Esophagus muscularis mucosa (tissue), 3 donors: ENCODE measurements around the gene SLC24A4.

Experiments
- CTCF ChIP-seq, 3 experiments: fragments of 200-600 bp in 2 of 3; fragments of 450-650 bp in 1 of 3; sonication (generic) in 2 of 3; IDR thresholded peaks; one replicate each; pipeline ENCODE4 v1.5.1; 2017 to 2019; ENCODE audit warnings: antibody characterized with exemption in 3 of 3, mild to moderate bottlenecking in 2 of 3, moderate library complexity in 1 of 3
- POLR2A ChIP-seq: fragments of 450-650 bp; IDR thresholded peaks from one replicate; pipeline ENCODE4 v1.6.1; 2017; ENCODE audit warnings: antibody characterized with exemption, moderate library complexity, mild to moderate bottlenecking, low read depth
- POLR2AphosphoS5 ChIP-seq, 2 donors: sonication (generic); formaldehyde crosslinking; IDR thresholded peaks; one replicate each; pipeline ENCODE4 v1.6.1; 2017; ENCODE audit warnings: antibody characterized with exemption in 2 of 2

DNA sequence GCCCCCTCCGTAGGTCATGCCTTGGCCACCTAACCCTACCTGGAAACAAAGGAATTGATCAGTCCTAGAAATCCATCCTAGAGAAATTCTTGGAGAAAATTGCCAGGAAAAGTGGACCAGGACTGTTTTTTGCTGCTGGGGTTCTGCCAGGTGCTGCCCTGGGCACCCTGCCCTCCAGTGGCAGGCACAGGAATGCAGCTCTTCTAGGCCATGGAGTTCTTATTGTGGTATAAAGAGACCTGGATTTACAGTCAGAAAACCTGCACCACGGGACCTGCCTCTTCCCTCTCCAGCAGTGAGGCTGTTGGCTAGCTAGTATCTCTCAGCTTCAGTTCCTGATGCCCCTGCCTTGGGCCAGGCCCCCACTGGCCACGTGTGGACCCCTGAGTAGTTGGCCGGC, 59.7 kb downstream of the SLC24A4 start:
- TF ChIP-seq CTCF (IDR thresholded peaks at IDR 0.05) (peak in 1 of 3 experiments; percentile 15), POLR2A (no peak), POLR2AphosphoS5 (IDR thresholded peaks at IDR 0.05) (no peak)
